Stimulated activated CD8-positive, alpha-beta memory T cell treated with anti-CD3 and anti-CD28 coated beads, Interleukin-15, amount 100 ng/mL, for 24 hours (primary cell): ENCODE results near the gene IPO4.

Experiments used
- DNase-seq: peaks from one replicate; pipeline ENCODE4 v3.0.0-alpha.2; 2020; ENCODE audit warnings: low read depth

The IPO4 gene

DNA sequence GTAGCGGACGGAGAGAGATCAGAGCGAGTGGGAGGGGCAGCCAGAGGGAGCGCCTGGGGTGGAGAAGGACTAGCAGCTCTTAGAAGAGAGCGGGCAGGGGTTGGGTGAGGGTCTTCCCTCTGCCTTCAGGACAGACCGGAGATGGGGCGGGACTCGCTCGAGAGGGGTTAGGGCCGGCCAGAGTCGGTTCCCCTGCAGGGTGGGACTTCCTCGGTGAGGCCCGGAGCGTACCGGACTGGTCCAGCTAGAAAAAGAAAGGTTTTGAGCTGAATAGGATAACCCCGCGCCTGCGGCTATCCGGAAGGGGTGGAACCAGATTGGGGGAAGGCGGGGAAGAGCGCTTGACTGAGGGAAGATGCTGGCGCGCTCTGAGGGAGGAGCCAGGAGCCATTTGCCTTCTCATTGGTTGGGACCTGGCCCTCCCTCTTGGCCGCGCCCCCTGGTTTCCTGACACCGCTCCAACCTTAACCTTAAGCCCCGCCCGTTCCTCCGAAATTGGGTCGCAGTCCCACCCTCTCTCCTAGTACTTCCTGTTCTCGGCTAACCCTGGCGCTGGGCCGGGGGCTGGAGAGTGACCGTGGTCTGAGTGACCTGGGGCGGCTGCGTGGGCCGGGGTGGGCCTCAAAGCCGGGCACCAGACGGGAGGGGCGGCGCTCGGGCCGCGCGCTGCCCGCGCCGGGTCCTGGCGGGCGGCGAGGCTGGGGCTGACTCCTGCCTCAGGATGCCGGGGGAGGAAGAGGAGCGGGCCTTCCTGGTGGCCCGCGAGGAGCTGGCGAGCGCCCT lies 41.4 kb downstream of the IPO4 start, which contains the start of gene RNF31:
RNF31 (plus strand) TSS at position 521 of the 783 bp plus-strand sequence; CDS start at position 722, 201 bp downstream.
- DNase-seq: peak; percentile 90

- DNase-seq: peak; percentile 59
These were observed 42.1 kb downstream of the IPO4 start, which contains the start of gene PSME2 for GRCh38 chr14:24146453-24146977. Gene PSME2, minus strand, starts transcription at chr14:24146610. Its CDS starts 29 bp downstream, at chr14:24146581.

DNA sequence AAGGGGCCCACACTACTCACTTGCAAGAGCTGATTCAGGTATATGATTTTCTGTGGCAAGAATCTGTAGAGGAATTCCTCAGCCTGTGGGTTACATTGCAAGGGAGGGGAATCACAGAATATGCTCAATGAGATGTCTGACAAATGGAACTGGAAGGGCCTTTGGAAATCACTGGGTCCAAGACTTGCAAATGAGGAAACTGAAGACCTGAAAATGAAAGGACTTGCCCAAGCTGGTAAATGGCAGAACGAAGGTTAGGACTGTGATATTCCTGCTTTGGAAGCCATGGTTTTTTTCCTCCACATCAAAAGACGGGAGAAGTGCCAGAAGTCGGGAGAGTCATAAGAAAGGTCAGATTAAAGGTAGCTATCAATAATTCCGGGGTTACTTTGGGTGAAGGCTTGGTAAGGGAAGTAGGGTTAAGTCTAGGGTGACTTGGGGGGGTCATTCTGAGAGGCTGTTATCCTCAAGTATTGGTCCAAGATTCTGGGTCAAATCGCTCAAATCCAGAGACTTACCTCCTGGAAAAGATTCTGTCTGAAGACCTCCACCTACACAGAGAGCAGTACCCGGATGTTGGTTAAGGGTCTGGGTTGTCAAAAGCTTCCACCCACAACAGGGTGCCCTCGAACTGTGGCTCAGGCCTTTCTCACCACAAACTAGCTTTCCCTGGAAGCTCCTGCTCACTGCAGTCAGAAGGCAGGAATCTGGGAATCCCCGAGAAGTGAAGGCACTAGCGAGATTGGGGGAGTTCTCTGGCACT lies 42.7 kb downstream of the IPO4 start:
- no peak for DNase-seq

DNA sequence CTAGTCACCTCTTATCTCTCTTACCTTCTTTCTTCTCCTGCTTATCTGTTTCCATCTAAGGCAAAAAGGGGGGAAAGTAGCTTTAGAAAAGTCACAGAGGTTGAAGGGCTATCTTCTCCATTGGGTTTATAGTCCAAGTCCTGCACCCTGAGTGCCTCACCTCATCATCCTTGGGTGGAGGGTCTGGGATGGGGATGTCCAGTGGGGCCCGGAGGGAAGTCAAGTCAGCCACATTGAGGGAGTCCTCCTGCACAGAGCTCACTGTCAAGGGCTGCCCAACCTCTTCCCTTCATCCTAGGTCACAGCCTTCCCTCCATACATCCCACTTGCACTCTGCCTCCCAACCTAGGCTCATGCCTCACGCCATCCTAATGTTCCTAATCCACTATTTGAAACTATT lies 43.4 kb downstream of the IPO4 start:
- DNase-seq: no peak

- DNase-seq: no peak
These were observed 44.2 kb downstream of the IPO4 start for GRCh38 chr14:24144451-24144850.

GRCh38 chr14:24143511-24143910 lies 45.1 kb downstream of the IPO4 start:
- no peak for DNase-seq

GRCh38 chr14:24141097-24141880 lies 47.3 kb downstream of the IPO4 start, which contains the start of gene EMC9:
Gene EMC9, minus strand, starts transcription at chr14:24141591. Its CDS starts 287 bp downstream, at chr14:24141304.
- peak; percentile 97 for DNase-seq

GRCh38 chr14:24139272-24139934 lies 49.2 kb downstream of the IPO4 start:
- no peak for DNase-seq

- no peak for DNase-seq
These were observed 50.0 kb downstream of the IPO4 start for GRCh38 chr14:24138396-24139271.

- DNase-seq: no peak
These were observed 50.9 kb downstream of the IPO4 start for GRCh38 chr14:24137529-24138395.

- no peak for DNase-seq
These were observed 51.7 kb downstream of the IPO4 start for GRCh38 chr14:24136684-24137528.

DNA sequence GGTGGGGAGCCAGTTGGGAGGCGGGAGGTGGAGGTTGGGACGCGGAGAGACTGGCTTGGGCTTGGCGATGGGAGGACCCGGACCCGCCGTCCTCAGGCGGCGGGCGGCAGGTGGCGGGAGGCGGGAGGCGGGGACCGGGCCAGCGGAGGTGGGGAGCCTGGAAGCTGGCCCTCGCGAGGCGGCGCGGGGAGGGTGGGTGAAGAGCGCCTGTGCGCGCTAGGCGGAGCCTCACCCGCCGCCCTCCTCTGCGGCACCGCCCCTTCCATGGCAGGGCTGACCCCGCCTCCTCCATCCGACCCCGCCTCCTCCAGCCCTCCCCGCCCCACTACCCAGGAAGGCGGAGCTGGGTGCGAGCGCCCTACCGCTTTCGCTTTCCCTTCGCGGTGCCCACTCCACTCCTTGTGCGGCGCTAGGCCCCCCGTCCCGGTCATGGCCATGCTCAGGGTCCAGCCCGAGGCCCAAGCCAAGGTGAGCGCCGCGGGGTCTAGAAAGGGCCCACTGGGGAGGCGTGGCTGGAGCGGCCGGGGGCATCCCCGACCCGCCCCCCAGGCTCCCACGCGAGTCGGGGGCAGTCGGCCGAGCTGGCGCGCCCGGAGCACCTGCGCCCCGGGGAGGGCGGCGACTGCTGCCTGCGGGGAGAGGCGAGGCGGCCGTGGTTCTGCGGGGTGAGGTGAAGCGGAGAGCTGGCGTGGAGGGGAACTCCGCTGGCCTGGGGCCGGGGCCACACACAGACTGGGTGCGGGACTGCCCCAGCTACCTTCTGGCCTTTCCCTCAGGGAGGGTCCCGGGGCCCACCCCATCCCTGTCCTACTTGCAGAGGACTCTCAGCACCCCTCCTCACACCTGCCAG lies 52.6 kb downstream of the IPO4 start, which contains the start of gene PSME1:
PSME1 (plus strand) TSS at position 361 of the 850 bp plus-strand sequence; CDS start at position 430, 69 bp downstream.
- DNase-seq: peak; percentile 86

- DNase-seq: no peak
These were observed 53.1 kb downstream of the IPO4 start for GRCh38 chr14:24135584-24135833.

DNA sequence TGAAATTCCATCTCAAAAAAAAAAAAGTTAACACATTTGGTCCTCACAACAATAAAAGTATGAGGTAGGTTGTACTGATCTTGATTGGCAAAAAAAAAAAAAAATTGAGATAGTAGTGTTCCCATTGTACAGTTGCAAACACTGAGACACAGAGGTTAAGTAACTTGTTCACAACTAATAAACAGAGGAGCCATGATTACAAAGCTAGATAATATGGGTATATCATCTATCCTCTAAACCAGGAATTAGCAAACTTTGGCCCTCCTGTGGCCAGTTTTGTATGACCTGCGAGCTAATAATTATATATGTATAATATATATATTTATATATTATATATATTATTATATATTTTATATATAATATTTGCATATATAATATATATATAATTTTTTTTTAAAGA lies 54.9 kb downstream of the IPO4 start:
- no peak for DNase-seq

DNA sequence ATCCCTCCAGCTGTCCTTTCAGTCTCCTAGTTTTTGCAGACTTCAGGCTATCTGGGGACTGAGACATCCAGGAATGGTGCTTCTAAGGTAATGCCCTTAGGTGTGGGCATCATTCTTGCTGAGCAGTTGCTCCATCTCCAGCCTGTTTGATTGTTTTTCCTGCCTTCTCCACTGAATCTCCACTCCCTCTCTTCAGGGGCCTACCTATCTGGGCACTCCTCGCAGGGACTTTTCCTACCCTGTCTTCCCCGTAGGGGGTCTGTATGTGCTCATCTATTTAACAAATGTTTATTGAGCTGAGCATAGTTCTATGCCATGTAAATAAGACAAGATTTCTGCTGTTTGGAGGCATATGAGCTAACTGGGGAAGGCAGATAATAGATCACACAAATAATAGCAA lies 55.6 kb downstream of the IPO4 start:
- no peak for DNase-seq

DNA sequence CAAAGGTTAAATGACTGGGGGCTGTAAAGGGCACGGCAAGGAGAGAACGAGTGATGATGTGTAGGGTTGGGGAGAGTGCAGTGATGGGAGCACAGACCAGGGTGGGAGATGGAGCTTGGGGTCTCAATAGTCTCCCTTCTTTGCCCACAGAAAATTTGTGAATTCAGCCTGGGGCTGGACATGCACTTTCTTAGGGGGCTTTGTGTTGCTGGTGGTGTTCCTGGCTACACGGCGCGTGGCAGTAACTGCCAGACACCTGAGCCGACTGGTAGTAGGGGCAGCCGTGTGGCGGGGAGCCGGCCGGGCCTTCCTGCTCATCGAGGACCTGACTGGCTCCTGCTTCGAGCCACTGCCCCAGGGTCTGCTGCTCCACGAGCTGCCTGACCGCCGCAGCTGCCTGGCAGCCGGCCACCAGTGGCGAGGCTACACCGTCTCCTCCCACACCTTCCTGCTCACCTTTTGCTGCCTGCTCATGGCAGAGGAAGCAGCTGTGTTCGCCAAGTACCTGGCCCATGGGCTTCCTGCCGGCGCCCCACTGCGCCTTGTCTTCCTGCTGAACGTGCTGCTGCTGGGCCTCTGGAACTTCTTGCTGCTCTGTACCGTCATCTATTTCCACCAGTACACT lies 56.4 kb downstream of the IPO4 start:
- DNase-seq: no peak

- no peak for DNase-seq
These were observed 57.1 kb downstream of the IPO4 start for GRCh38 chr14:24131549-24131966.
